RWPE2 (cell line): Measurements from ENCODE around the gene RAI2.

Source experiments
- ATAC-seq: fragments of 200-7000 bp; cut with Tn5 transposase; 3 replicates; pipeline ENCODE4 v1.9.1; 2021; ENCODE audit warnings: low read depth
- DNase-seq: peaks from one replicate; pipeline ENCODE4 v3.0.0-alpha.2; 2020; ENCODE audit warnings: low spot score
- H3K27ac ChIP-seq: fragments of 450-650 bp; 2 replicates; pipeline ENCODE4 v1.5.1; 2017; ENCODE audit warnings: mild to moderate bottlenecking; ENCODE audit not compliant: poor library complexity, severe bottlenecking
- H3K27me3 ChIP-seq: fragments of 250-450 bp; sonication (Bioruptor Pico); 2 replicates; pipeline ENCODE4 v1.5.1; 2021; ENCODE audit warnings: mild to moderate bottlenecking, moderate library complexity; ENCODE audit not compliant: insufficient read depth, poor library complexity, severe bottlenecking
- H3K36me3 ChIP-seq: fragments of 250-450 bp; sonication (Bioruptor Pico); 2 replicates; pipeline ENCODE4 v1.5.1; 2020; ENCODE audit warnings: low read depth, mild to moderate bottlenecking, moderate library complexity
- H3K4me1 ChIP-seq: fragments of 250-450 bp; sonication (Bioruptor Pico); 2 replicates; pipeline ENCODE4 v1.5.1; 2021; ENCODE audit warnings: mild to moderate bottlenecking, moderate library complexity; ENCODE audit not compliant: insufficient read depth, poor library complexity, severe bottlenecking
- H3K4me3 ChIP-seq: fragments of 250-450 bp; sonication (Bioruptor Pico); 2 replicates; pipeline ENCODE4 v1.5.1; 2021; ENCODE audit warnings: mild to moderate bottlenecking, moderate library complexity; ENCODE audit not compliant: severe bottlenecking
- H3K9me3 ChIP-seq: fragments of 250-450 bp; sonication (Bioruptor Pico); 2 replicates; pipeline ENCODE4 v1.5.1; 2021; ENCODE audit warnings: mild to moderate bottlenecking, moderate library complexity; ENCODE audit not compliant: severe bottlenecking
- CTCF ChIP-seq: fragments of 450-650 bp; IDR thresholded peaks from one replicate; pipeline ENCODE4 v1.5.1; 2017; ENCODE audit warnings: mild to moderate bottlenecking, moderate library complexity; ENCODE audit not compliant: poor library complexity, severe bottlenecking

RAI2 gene

GRCh38 chrX:17842769-17843525, 18.2 kb downstream of the RAI2 start:
- ATAC-seq (peak; percentile 71; the same call in 2 of the 3 replicates), DNase-seq (no peak)
- no peaks in the 10 kb centered on the region for H3K4me1 ChIP-seq
- no peaks in the 10 kb centered on the region for H3K9me3 ChIP-seq
- H3K4me3 ChIP-seq, result no peak overlapping the region
- H3K27ac ChIP-seq, result no peak overlapping the region
- H3K27me3 ChIP-seq, result no peaks in the 10 kb centered on the region
- H3K36me3 ChIP-seq, result no peaks in the 10 kb centered on the region
- TF ChIP-seq CTCF, result no peak

- TF ChIP-seq CTCF, result no peak
- ATAC-seq, result no peak
Observed at GRCh38 chrX:17839269-17839668, 21.8 kb downstream of the RAI2 start.

DNA sequence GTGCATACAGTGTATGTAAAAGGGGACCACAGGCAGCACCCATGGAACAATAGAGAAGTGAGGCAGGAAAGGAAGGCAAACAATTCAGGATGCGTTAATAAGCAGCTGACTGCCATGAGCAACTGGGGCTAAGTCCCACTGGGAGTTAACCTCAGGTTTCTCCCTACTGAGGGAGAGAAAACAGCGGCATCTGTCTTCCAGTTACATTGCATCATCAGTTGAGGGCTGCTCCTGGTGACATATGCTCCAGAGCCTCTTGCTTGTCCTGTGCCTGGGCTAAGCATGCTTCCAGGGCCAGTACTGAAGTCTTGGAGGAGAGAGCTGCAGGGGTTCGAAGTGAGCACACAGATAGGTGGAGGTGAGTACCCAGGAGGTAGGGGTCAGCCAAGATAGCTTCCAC, 24.3 kb downstream of the RAI2 start:
- no peak for ATAC-seq
- Histone ChIP-seq H3K4me3 (no peak overlapping the region), H3K9me3 (no peaks in the 10 kb centered on the region), H3K27ac (no peak overlapping the region), H3K36me3 (no peaks in the 10 kb centered on the region), H3K27me3 (no peaks in the 10 kb centered on the region), H3K4me1 (no peaks in the 10 kb centered on the region)
- DNase-seq, result no peak
- no peak for TF ChIP-seq CTCF

More at GRCh38 chrX:17839269-17839668, 21.8 kb downstream of the RAI2 start:
- no peak for DNase-seq
- Histone ChIP-seq H3K27me3 (no peaks in the 10 kb centered on the region), H3K4me3 (no peak overlapping the region), H3K27ac (no peak overlapping the region), H3K9me3 (no peaks in the 10 kb centered on the region), H3K4me1 (no peaks in the 10 kb centered on the region), H3K36me3 (no peaks in the 10 kb centered on the region)

DNA sequence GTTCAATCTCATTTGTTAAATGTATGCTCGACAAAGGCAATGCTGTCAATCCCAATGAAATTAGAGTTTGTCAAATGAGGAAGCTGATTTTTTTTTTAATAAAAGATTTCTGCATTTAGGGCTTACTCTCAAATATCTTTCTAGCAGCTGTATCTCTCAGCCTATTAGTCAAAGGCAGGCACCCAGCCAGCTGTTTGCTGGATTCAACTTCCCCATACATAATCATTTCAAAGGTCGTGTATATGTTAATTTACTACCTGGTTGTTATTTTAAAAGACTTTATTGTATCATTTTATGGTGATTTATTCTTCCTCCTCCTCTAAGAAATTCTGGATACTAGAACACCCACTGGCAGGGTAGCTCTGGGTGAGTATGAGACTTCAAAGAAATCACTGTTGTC, 27.1 kb downstream of the RAI2 start:
- Histone ChIP-seq H3K9me3 (no peaks in the 10 kb centered on the region), H3K4me3 (no peak overlapping the region), H3K4me1 (no peaks in the 10 kb centered on the region), H3K27ac (no peak overlapping the region), H3K27me3 (no peaks in the 10 kb centered on the region), H3K36me3 (no peaks in the 10 kb centered on the region)
- DNase-seq (no peak), ATAC-seq (no peak)
- no peak for TF ChIP-seq CTCF

DNA sequence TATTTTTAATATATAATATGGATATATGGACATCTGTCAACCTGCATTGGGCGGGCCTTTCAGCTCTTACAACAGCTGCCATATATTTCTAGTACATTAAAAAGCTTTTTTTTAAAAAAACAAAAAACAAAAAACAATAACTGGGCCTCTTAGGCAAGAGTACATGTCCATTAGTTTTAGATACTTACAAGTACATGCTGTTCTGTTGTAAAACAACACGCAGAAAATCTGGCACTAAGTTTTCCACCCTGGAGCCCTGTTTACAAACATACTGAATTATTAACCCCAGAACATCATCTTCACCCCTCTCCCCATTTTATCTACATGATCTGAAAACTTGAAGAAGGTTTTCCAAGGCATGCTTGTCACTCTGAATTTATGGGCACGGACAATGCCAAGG, 29.8 kb downstream of the RAI2 start:
- Histone ChIP-seq H3K27me3 (no peaks in the 10 kb centered on the region), H3K4me1 (no peaks in the 10 kb centered on the region), H3K4me3 (no peak overlapping the region), H3K36me3 (no peaks in the 10 kb centered on the region), H3K27ac (no peak overlapping the region), H3K9me3 (no peaks in the 10 kb centered on the region)
- no peak for DNase-seq
- no peak for ATAC-seq
- TF ChIP-seq CTCF, result no peak
